Kidney tubule cell (primary cell): Measurements from ENCODE around the gene TBC1D19.

ENCODE experiments used
- DNase-seq: peaks from one replicate; pipeline ENCODE4 v3.0.0-alpha.2; 2018; ENCODE audit warnings: low spot score

The TBC1D19 gene

DNA sequence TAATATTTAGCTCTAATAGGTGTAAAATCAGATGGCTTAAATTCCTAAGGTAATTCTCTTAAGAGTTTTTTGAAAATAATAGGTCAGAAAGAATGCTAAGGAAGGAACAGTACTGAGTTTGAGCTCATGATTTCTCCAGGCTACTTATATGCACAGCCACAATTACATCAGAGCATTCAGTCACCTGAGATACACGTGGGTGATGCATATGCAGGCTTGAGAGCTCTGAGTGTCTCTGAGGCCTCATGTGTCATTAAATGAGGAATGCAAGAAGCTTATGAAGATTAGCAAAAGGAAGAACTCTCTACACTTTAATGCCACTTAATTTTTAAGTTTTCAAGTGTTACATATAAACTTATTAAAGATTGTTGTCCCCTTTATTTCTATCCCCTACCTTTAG lies 152.7 kb downstream of the TBC1D19 start:
- peak; percentile 57 for DNase-seq

DNA sequence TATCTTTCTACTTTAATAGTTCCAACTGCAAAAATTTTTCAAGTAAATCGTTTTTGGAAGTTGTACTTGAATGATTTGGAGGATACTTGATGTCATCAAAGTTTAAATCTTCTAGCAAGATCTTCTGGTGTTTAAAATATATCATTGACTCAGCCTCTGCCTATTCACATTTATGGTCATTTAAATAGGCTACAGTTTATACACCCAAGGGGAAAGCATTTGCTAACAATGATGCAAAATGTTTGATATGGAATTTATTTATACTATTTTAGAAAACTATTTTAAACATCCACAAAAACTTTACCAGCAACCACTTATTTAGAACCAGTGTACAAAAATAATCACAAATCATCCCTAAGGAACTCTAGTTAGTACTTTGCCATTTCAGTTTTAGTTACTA lies 153.5 kb downstream of the TBC1D19 start:
- no peak for DNase-seq

DNA sequence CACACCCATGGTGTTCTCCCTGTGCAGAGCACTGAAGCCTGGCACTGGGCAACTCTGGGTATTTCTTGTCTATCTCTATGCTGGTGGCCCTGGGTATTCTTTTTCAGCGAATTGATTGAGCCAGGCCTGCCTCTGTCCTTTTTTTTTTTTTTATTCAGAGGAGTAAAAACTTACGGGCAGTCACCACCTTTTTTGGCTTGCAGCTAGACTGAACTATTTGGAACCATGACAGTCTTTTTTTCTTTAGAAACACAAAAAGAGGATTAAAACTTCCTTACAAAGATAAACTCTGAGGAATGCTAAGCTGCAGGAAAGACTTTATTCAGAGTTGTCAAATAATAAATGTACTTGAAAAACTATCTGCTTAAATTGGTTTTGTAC lies 157.6 kb downstream of the TBC1D19 start:
- DNase-seq, result no peak

DNA sequence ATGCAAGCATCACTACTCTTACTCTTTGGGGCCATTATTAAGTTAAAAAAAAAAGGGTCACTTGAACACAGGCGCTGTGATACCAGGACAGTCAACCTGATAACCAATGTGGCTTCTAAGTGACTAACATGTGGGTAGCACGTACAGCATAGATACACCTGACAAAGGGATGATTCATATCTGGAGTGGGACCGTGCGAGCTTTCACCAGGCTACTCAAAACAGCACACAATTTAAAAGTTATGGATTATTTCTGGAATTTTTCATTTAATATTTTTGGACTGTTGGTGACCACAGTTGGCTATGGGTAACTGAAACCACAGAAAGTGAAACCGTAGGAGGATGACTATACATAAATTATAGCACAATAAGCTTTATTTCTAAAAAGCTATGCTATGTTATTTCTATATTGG lies 162.9 kb downstream of the TBC1D19 start:
- DNase-seq, result no peak

DNA sequence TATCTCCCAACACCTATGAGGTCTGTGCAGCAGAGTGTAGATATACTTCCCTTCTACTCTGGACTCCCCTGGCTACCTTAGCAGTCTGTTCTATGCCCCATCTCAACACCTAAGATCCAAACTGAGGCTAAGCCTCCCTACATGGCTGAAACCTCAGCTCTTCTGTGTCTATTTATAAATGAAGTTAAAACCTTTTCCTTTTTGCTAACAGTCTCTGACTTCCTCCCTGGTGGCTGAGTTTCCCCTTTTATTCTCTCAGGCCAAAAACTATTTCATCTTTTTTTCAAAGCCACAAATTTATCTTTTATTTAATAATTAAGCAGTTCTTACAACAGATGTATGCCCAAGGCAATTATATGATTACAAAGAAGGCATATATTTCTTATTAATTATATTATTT lies 164.9 kb downstream of the TBC1D19 start:
- no peak for DNase-seq

DNA sequence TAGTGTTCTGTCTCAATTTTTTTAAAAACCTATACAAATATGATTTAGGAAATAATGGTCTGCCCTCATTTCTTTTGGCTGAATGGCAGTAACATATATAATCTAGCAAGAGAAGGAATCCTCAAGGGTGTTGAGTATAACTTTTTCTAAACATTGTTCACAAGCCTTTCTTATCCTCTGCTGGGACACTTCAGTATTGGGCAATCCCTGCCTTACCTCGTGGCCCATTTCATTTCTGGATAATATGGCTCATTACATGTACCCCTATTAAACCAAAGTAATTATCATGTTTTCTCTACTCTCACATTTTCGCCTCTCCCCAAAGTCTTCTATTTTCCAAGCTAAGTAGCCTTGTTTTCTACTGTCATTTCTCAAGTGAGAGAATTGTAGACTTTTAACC lies 166.0 kb downstream of the TBC1D19 start:
- DNase-seq, result no peak

DNA sequence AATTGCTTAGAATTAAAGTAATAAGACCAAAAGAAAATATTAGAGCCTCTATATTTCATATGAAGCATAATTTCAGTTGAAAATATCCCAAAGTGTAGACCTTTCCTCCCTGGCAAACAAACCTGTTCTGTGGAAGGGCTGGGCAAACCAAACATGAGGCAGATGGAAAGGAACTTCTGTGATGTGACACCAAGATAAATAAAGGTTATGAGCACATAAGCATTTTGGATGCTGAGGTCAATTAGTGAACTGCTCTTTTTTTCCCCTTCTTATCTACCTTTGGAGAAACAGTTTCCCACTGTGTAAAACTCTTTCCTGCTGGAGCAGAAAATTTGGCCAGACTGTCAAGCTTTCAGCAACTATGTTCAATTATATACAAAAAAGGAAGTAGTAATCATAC lies 167.1 kb downstream of the TBC1D19 start:
- DNase-seq, result no peak

DNA sequence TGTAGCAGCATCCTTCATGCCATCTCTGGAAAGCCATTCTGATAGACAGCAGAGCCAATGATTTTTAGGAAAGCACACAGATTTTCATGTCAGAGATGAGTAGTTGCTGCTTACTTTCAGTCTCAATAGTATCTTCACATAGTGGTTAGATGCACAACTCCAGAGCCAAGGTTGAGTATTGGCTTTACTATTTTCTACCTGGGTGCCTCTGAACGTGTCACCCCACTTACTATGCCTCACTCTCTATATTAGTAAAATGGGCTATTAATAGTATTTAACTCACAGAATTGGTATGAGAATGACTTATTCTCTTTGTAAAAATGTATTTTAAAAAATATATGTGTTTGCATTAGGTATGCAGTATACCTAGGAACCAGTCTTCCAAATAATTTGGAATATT lies 168.0 kb downstream of the TBC1D19 start:
- no peak for DNase-seq

DNA sequence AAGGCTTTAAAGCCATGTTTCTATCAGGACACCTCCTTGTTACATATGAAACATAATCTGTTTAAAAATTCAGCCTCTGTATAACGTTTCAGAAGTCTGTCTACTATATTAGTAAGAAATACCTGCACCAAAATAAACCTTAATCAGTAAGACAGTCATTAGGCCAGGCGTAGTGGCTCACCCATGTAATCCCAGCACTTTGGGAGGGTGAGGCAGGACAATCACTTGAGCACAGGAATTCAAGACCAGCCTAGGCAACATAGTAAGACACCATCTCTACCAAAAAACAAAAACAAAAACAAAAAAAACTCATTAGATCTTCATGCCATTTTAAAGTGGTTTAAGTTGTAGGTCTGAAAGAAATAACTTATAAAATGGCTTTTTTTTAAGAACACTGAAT lies 169.3 kb downstream of the TBC1D19 start:
- DNase-seq, result no peak

DNA sequence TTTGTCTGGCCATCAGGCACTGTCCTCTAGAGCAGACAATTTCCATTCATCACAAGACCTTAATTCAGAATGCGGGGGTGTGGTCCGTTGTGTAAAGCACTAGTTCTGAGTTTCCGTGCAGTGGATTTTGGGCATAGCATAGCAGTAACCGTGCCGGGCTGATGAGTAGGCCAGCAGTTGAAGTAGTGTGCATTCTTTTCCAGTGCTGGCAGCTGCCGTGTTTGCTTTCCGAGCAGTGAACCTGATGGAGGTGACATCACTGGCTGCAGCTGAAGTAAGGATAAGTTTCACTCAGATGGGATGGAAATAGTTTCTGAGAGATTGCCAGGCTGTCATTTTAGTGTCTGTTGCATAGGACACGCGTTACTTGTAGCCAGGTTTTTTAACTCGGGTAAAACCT lies 169.7 kb downstream of the TBC1D19 start:
- peak; percentile 44 for DNase-seq

DNA sequence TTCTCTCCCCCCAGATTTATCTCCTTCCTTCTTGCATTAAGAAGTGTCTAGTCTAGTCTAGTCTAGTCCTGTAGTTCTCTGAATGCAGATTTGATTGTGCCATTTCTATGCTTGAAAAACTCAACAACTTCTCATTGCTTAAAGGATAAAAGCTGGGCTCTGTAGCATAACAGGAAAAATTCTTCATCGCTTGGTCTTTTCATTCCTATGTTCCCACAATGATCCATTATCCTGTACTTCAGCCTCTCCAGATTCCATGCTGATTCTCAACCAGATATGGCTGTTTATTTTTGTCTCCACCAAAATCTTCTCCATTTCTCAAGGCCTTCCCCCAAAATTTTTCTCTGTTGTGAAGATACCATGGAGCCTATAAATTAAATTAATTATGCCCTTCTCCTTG lies 173.9 kb downstream of the TBC1D19 start:
- no peak for DNase-seq

DNA sequence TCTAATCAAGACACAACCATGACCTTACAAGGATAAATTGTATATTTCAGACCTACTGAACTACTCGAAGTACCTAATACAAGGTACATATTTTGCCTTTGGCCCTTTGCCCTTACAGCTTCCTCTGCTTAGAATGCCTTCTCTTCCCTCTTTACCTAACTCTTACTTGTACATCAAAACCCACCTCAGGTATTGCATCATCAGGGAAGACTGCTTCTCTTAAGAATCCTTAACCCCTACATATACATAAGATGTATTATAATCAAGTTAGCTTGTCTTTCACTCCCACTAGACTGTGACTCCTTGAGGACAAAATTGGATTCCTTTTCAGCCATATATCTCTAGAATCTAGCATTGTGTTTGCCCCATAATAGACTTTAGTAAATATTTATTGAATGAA lies 175.0 kb downstream of the TBC1D19 start:
- DNase-seq, result no peak

DNA sequence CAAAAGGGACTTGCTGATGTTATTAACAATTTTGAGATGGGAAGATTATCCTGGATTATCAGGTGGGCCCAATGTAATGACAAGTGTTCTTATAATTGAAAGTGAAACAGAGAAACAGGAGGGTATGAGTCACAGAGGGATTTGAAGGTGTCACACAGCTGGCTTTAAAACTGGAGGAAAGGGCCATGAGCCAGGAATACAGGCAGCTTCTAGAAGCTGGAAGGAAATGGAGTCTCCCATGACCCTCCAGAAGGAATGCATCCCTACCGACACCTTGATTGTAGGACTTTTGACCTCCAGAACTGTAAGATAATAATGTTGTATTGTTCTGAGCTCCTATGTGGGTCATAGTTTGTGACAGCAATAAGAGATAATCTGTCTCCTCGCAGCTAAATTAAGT lies 178.8 kb downstream of the TBC1D19 start:
- DNase-seq, result peak; percentile 72

DNA sequence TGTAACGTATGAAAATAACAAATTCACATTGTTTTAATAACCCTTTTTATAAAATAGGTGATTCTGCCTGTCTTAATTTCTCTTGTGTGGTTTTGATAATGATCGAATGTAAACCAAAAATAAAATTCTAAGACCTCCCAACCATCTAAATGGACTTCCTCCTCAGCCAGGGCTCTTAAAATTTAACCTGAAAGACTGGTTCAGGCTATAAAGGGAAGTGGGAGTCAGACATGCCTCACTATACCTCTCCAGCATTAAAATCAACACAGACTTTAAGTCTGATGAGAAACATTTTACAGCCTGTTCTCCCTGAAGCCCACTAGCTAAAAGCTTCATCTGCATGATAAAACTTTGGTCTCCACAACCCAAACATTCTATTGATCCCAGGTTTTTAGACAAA lies 179.2 kb downstream of the TBC1D19 start:
- no peak for DNase-seq

DNA sequence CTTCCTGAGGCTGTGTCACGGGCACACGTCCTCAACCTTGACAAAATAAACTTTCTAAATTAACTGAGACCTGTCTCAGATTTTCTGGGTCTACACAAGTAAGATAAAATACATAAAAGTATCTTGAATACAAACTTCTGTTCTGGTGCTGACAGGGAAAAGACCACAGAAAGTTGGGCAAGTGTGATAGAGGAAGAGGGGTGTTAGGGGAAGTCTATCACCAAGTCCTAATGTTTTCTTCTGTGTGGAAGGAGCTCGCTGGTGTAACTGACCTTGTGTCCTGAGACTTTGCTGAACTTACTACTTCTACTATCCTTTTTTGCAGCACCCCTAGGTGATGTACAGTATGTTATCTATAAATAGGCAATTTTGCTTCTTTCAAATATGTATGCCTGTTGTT lies 179.8 kb downstream of the TBC1D19 start:
- no peak for DNase-seq

DNA sequence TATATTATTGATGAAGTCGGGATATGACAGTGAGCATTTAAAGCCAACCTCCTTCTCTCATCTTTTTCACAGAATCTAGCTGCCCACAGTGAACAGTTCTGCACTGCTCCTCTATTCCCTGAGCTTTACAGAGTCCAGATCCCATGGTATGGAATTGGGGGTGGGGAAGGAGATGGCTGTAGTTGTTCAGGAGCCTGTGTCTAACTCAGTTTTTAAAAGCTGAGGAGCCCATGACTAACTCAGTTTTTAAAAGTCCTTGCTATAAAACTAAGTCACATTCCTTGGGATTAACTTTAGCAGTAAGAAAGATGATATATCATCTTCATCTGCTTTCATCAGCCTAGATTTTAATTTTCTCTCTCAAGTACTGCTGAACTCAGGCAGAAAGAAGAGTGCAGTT lies 180.3 kb downstream of the TBC1D19 start:
- DNase-seq, result no peak

DNA sequence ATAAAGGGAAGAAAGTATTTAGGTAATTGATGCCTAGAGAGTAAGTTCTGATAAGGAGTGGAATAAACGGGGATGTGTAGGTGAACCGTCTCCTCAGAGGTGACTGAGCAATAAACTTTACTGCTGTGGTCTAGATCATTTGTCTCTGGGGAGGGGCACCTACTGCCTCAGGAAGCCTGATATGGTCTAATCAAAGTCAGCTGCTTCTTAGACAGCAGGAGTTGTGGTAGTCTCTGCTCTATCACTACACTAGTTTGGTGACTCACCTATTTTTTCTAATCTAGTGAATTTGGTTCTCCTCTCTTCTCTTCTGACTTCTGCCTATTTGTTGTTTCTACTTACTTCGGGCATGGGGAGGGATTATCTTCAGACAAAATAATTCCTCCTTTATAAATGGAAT lies 181.6 kb downstream of the TBC1D19 start:
- DNase-seq, result peak; percentile 35

DNA sequence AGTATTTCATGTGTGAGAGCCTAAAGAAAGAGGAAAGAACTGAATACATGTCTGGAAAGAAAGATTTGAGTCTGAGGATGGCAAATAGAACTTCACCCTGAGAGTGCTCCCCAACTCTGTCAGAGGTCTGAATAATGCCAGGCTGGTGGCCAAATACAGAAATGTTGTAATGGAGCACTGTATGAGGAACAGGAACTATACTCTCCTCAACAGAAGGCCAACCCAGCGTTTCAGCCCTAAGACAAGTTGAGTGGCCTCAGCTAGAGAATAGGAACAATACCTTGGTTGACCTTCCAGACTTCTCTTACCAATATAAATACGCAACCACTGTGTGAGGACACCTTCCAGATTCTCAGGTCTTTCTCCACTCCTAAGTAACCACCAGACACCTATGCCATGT lies 182.3 kb downstream of the TBC1D19 start:
- no peak for DNase-seq

DNA sequence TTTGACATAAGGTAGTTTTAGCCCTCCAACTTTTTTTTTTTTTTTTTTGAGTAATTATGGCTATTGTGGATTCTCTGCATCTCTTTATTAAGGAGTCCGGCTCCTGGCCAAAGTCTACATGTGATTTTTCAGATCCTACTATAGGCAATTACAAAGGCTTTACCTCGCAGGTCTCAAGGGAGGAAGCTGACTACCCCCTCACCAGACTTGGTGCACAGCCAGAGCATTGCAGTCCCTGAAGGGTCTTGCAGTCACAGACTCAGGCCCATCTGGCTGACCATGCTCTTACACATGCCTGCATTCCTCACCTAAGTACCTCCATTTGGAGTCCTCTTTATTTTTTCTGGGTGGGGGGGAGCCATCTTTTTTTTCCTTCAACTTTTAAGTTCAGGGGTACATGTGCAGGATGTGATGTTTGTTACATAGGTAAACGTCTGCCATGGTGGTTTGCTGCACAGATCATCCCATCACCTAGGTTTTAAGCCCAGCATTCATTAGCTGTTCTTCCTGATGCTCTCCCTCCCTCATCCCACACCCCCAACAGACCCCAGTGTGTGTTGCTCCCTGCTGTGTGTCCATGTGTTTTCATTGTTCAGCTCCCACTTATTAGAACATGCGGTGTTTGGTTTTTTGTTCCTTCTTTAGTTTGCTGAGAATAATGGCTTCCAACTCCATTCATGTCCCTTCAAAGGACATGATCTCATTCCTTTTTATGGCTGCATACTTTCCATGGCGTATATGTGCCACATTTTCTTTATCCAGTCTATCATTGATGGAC lies 188.4 kb downstream of the TBC1D19 start:
- DNase-seq, result no peak

DNA sequence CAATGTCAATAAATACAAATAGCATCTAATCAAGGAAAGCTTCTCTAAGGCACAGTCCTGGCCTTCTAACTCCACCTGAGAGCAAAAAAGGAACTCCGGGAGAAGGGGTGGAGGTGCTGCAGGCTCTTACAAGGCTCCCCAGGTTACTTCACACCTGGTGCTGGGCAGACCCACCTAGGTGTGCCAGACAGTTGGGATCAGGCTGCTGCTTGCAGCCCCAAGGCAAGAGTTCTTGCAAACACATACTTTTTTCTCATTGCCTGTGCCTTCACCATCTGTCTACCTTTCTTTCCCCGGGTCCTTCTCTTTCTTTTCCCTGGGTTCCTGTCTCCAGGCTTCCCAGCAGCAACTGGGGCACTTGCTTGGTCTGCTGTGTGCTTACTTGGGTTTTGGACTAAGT lies 195.3 kb downstream of the TBC1D19 start:
- no peak for DNase-seq

DNA sequence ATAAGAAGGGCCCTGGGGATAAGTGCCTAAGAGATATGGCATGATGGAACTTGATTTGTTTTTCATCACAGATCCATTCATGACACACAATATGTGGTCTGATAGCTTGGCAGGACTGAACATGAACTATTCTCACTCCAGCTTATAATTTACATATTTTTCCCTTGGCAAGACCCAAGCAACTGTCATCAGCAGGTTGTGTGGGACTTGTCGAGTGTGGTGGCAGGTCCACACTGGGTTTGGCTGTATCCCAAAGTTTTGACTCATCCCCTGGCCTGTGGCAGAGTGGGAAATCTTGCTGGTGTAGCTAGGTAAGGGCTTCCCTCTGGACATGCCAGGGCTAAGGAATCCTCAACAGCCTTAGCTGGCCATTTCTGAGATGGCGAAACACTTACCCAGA lies 195.8 kb downstream of the TBC1D19 start:
- peak; percentile 86 for DNase-seq

DNA sequence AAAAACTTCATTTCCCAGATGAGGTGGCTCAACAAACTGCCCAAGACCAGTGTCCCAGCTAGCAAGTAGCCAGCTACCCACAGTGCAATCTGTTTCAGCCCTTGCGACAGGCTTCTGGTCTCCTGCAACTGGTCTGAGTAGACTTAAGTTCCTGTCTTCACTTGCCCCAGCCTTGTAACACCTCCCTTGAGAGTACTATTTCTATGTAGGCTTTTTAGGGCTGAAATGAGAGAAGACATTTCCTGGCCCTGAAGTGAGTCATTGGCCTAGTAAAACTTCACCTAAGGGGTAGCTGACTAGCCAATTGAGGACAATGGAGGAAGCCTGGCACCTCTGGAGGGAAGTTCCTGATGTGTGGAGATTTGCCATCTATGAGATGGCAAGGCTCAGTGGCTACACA lies 196.7 kb downstream of the TBC1D19 start:
- peak; percentile 77 for DNase-seq

DNA sequence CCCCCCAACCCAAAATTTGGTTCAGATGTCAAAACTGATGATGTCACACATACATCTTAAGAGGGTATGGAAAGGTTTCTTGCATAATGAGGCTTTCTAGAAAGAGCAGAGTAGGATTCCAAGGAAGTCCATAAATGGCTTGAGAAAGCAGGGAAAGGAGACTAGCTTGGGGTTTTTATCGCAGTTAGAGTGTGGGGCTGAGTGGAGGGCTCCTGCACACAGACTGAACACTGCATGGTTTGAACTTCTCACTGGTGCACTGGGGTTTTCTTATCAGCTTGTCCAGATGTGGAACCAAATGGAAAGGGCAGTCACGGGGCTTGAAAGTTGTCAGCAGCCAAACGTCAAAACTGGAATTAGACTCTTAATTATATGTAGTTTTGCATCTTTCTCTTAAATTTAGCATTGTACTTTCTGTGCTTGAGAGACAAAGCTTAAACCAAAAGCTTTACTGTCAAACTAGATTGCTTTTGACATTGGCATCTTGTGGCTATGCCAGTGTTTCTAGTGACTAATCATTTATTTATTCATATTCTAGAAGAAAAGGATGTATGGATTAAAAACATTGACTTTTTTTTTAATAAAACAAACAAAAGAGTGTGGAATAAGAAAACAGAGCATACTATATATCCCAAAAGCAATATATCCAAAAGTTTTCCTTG lies 198.4 kb downstream of the TBC1D19 start:
- DNase-seq, result no peak

DNA sequence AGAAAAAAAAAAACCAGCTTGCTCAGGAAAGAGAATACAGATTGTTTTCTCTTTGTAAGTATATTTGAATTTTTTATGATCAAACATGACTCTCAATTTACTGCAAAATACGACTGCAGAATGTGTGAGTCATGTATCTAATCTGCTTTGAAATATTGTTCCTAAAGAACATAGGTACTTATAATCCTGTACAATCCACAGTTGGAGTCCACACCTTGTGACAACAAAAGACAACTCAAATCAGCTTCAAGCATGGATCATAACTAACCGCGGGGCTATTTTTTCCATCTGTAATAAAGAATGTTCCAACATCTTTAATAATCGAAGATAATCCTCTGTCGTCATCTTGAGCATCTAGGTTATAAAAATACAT lies 198.9 kb downstream of the TBC1D19 start:
- DNase-seq, result no peak
